Measurements from ENCODE around the gene USP20. TPM values are rescaled to one million over a fixed set of nuclear protein-coding genes. Genes with fewer than 3 reads are reported as not detected.
A peak's percentile ranks its signal among the peaks of the same experiment; 100 is the strongest.

Gene USP20
- total RNA-seq, 1 donor from 2014 or later: 34.0 TPM

GRCh38 chr9:129832982-129833381, 2.3 kb upstream of the USP20 start:
- Histone ChIP-seq H3K27ac (no peak overlapping the region), H3K4me1 (peaks cover 0 to 23% of the 10 kb centered on the region in 2 donors), H3K27me3 (no peaks in the 10 kb centered on the region), H3K4me3 (no peak overlapping the region), H3K9me3 (no peaks in the 10 kb centered on the region), H3K36me3 (peaks cover 50 to 52% of the 10 kb centered on the region in 2 donors)
- DNase-seq (ENCODE audit: low spot score in 2 of 2): no peak
- TF ChIP-seq CTCF (IDR thresholded peaks at IDR 0.05): no peak
- intact Hi-C loops (cut with DNase I): loop anchor here (10.0 kb wide), 1 partner anchor 402 kb away; no protein-coding TSS in a partner anchor

DNA sequence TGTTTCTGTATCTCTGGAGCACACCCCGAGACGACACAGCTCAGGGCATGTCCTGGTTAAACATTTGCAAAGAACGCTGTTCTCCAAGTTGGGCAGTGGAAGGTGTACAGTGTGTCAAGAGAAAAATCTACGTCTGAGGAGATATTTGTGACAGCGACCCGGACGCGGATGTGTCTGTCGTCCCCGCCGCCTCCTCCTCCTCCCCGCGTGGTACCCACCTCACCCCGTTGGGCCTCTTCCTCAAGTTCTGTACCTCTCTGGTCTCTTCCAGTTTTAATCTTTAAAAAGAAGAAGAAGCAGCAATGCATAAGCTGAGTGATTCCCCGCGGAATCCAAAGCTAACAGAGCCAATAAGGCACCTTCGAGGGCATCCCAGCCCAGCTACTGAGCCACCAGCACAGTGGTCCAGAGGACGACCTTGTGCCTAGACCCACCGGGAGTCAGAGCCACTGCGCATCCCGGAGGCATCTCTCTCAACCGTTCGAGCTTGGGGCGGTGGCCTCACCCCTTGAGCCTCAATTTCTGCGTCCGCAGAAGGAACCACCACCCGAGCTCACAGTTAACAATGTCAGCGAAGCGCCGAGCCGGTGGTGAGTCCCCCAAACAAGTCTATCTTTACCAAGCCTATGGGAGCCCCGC, 650 bp upstream of the USP20 start:
- peaks cover 5 to 40% of the 10 kb centered on the region in 2 donors for H3K4me1 ChIP-seq
- intact Hi-C loops (cut with DNase I): loop anchor here (1.0 to 10.0 kb wide), 3 partner anchors 10 to 400 kb away; partner anchors contain the start of gene TOR1A
- peaks cover 33 to 36% of the 10 kb centered on the region in 2 donors for H3K36me3 ChIP-seq
- peak overlapping the region; percentile 72 to 95 for H3K27ac ChIP-seq
- DNase-seq (ENCODE audit: low spot score in 2 of 2): no peak
- no peak for TF ChIP-seq CTCF (IDR thresholded peaks at IDR 0.05)
- H3K27me3 ChIP-seq: no peaks in the 10 kb centered on the region
- no peaks in the 10 kb centered on the region for H3K9me3 ChIP-seq
- peak overlapping the region; percentile 93 to 100 for H3K4me3 ChIP-seq

DNA sequence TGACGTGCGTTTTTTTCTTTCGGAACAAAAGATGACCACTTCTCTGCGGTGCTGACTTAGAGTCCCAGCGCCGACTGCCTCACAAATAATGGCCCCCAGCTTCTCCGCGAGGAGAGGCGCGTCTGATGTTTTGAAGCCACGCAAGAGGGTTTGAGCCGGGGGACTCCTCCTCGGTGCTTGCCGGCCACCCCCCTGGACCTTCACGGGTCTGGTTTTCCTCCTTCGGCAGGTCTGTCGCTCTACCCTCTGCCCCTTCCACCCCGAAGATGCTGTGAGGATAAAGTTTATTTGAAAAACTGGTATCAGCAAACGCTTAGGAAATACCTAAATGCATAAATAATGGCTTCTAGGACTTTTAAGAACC, 584 bp downstream of the USP20 start:
- TF ChIP-seq CTCF (IDR thresholded peaks at IDR 0.05): no peak
- Histone ChIP-seq H3K27me3 (no peaks in the 10 kb centered on the region), H3K9me3 (no peaks in the 10 kb centered on the region), H3K4me3 (peak overlapping the region; percentile 93 to 100), H3K27ac (peak overlapping the region; percentile 95 to 98), H3K4me1 (peaks cover 5 to 42% of the 10 kb centered on the region in 2 donors), H3K36me3 (peaks cover 21 to 24% of the 10 kb centered on the region in 2 donors)
- intact Hi-C loops (cut with DNase I): loop anchor here (1.0 to 10.0 kb wide), 3 partner anchors 12 to 399 kb away; partner anchors contain the start of gene TOR1A
- DNase-seq (ENCODE audit: low spot score in 2 of 2): no peak

GRCh38 chr9:129836311-129837007, 1.2 kb downstream of the USP20 start:
- peak overlapping the region; percentile 95 to 98 for H3K27ac ChIP-seq
- no peak for TF ChIP-seq CTCF (IDR thresholded peaks at IDR 0.05)

DNA sequence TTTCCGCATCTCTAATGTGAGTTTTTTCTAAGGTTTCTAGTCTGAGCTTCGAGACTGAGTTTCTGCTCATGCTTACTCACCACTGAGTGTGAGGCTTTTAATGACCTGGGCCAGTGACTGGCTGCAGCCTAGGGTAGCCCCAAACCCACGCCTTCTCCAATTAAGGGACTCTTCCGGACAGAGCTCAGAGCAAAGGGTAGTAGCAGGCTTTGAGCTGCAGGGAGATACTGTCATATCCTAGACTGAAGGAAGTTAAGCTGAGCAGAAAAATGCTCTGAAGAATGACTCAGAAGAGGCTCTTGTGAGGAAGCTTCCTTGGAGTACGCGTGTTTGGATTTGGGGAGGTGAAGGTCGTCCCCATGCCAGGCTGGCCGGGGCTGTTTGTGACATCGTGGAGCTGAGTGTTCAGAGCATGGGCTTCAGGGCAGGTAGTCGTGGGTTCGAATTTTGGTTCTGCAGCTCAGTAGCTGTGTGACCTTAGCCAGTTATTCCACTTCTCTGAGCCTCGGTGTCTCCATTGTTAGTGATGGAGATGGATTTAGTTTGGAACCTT, 3.5 kb downstream of the USP20 start:
- DNase-seq (ENCODE audit: low spot score in 2 of 2): no peak
- no peaks in the 10 kb centered on the region for H3K27me3 ChIP-seq
- H3K4me3 ChIP-seq: no peak overlapping the region
- no peak for TF ChIP-seq CTCF (IDR thresholded peaks at IDR 0.05)
- H3K36me3 ChIP-seq: peaks cover 0 to 8% of the 10 kb centered on the region in 2 donors
- peaks cover 5 to 39% of the 10 kb centered on the region in 2 donors for H3K4me1 ChIP-seq
- intact Hi-C loops (cut with DNase I): loop anchor here (5.0 to 10.0 kb wide), 2 partner anchors 44 to 396 kb away; no protein-coding TSS in a partner anchor
- H3K9me3 ChIP-seq: no peaks in the 10 kb centered on the region
- H3K27ac ChIP-seq: peak overlapping the region; percentile 35 to 55

More at GRCh38 chr9:129836311-129837007, 1.2 kb downstream of the USP20 start:
- peak overlapping the region; percentile 93 to 100 for H3K4me3 ChIP-seq
- H3K4me1 ChIP-seq: peaks cover 5 to 42% of the 10 kb centered on the region in 2 donors
- H3K27me3 ChIP-seq: no peaks in the 10 kb centered on the region
- no peaks in the 10 kb centered on the region for H3K9me3 ChIP-seq
- peaks cover 15 to 18% of the 10 kb centered on the region in 2 donors for H3K36me3 ChIP-seq
- DNase-seq (ENCODE audit: low spot score in 2 of 2): no peak
- intact Hi-C loops (cut with DNase I): loop anchor here (5.0 to 10.0 kb wide), 2 partner anchors 46 to 398 kb away; no protein-coding TSS in a partner anchor

All from ascending aorta (tissue), 2 donors.